Activated T-cell treated with anti-CD3 and anti-CD28 coated beads for 24 hours (primary cell): ENCODE data around the gene RNF149.

Experiments
- DNase-seq: peaks from one replicate; pipeline ENCODE4 v3.0.0-alpha.2; 2020; ENCODE audit warnings: low read depth

The RNF149 gene

DNA sequence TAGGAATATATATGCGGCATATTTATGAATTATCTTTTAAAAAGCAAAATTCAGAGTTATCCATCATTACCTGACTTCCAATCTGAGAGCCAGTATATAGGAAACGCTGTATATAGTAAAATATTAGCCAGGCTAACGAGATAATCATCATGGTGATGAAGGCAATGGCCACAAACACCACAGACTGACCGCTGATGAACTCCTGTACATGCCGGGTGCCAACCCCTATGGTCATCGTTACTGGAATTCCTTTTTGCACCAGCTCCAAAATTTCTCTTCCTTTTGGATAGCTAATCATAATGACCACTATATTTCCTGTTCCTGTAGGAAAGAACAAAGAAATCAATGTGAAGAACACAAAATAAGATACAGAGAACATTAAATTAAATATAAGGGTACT is 13.6 kb downstream of the RNF149 start:
- no peak for DNase-seq

DNA sequence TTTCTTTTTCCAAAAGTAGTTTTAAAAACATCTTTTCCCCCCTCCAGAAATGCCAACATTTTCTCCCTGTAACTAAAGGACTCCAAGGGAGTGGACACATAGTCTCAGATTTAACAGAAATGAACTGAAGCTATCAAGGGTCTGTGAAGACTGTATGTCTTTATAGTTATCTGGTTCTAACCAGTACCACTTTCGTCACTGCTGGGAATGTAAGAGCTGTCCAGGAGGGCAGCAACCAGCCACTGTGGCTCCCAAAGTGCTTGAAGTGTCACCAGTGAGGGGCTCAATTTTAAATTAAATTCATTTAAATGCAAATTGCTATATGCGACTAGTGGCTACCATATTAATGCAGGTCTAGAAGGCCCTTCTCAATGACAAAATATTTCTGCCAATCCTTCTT is 15.0 kb downstream of the RNF149 start:
- DNase-seq, result no peak

- DNase-seq, result no peak
These were observed 16.5 kb downstream of the RNF149 start for GRCh38 chr2:101291973-101292372.

DNA sequence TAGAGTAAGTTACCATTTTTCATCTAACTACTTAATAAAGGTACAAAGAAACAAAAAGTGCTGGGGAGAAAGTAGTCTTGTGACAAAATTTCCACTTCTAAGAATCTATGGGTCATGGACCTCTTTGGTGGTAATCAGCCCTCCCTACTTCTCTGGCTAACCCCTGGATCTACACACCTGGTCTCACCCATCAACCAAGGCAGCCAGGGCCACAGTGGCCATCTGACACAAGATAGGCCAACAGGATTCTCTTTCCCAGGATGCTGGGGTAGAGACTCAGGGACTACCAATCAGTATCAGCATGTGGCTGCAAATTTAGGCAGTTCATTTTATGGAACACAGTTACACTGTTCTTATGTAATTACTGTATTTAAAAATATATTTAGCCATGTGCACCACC is 17.8 kb downstream of the RNF149 start:
- DNase-seq, result no peak

- no peak for DNase-seq
These were observed 21.2 kb downstream of the RNF149 start for GRCh38 chr2:101287303-101287702.

DNA sequence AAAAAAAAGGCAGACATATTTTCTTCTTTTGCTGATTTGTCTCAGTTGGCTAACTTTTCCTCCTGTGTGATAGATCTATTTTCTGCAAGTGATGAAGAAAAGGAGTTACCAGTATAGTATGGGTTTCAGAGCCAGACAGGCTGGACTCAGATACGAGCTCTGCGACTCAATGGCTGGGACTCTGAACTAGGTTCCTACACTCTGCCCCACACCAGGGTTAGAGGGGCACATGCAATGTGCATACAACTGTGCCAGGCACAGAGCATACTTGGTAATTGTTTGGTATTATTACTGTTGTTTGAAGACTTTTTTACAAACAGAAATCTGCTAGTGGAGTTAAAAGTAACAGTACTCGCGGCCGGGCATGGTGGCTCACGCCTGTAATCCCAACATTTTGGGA is 21.8 kb downstream of the RNF149 start:
- no peak for DNase-seq

- DNase-seq, result no peak
These were observed 25.5 kb downstream of the RNF149 start for GRCh38 chr2:101282980-101283379.

GRCh38 chr2:101281482-101281881 is 27.0 kb downstream of the RNF149 start:
- no peak for DNase-seq

DNA sequence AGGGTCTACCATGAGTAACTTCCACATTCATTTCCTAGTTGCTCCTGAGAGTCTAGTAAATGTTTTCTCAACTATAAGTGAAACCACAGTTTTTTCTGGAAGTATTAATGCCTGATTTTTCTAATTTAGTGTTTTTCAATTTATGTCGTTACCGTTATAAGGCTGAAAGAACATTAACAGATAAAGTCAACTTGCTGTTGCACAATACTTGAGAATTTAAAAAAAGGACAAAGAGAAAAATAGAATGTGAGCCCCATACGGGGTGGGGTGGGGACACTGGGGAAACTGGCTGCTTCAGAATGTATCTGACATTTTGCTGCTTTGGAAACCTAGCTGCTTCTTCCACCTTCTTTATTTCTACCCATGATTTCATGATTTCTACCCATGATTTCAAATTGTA is 29.6 kb downstream of the RNF149 start:
- DNase-seq, result no peak

DNA sequence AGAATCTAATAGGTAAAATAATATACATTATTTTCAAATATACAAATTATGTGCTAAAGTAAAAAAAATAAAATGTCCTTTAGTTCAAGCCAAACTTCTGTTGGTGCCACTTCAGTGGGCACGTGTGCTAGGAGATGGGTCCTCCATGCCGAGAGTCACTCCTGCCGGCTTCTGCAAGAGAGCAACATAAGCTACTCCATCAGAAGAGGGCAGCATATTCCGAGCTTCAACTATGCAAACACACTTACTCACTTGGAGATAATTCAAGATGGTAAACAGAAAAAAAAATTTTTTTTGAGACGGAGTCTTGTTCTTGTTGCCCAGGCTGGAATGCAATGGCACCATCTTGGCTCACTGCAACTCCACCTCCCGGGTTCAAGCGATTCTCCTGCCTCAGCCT is 31.4 kb downstream of the RNF149 start:
- no peak for DNase-seq

DNA sequence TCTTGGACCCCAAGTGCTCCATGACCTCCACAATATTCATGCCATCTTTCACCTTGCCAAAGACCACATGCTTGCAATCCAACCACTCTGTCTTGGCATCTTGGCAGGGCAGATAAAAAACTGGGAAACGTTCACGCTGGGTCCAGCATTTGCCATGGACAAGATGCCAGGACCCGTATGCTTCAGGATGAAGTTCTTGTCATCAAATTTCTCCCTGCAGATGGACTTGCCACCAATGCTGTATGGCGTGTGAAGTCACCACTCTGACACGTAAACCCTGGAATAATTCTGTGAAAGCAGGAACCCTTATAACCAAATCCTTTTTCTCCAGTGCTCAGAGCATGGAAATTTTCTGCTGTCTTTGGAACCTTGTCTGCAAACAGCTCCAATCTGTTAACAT is 34.4 kb downstream of the RNF149 start:
- no peak for DNase-seq

- DNase-seq, result no peak
These were observed 35.4 kb downstream of the RNF149 start for GRCh38 chr2:101273056-101273455.

DNA sequence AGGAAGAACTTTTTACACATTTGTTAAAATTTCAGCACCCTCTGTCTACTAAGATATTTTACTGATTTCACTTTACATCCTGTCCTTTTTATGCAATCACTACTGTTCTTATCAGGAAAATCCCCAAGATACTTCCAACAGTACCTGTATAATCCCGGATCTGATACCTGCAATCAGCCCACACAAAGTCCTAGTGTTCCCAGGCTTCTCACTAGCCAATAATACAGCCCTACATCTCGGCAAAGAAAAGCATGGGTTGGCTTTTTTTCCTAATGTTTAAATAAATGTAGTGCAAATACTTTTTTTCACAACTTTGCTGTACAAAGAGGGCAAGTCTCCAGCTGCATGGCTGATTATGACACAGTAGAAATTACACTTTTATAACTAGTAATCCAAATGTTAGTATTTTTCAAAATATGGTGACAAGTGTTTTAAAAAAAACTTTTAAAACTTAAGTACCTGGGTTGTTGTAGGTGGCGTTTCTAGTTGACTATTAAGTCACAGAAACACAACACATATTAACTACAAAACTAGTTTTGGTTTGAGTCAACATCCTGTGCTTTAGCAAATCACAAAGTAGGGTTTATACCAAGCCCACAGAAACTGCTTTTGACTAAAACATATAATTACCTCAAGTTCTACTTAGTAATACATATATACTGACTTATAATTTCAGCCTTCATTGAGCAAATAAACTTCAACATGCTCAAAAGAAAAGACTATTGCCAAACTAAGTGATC is 36.3 kb downstream of the RNF149 start:
- DNase-seq, result no peak

- DNase-seq, result no peak
These were observed 37.7 kb downstream of the RNF149 start for GRCh38 chr2:101270700-101271259.

DNA sequence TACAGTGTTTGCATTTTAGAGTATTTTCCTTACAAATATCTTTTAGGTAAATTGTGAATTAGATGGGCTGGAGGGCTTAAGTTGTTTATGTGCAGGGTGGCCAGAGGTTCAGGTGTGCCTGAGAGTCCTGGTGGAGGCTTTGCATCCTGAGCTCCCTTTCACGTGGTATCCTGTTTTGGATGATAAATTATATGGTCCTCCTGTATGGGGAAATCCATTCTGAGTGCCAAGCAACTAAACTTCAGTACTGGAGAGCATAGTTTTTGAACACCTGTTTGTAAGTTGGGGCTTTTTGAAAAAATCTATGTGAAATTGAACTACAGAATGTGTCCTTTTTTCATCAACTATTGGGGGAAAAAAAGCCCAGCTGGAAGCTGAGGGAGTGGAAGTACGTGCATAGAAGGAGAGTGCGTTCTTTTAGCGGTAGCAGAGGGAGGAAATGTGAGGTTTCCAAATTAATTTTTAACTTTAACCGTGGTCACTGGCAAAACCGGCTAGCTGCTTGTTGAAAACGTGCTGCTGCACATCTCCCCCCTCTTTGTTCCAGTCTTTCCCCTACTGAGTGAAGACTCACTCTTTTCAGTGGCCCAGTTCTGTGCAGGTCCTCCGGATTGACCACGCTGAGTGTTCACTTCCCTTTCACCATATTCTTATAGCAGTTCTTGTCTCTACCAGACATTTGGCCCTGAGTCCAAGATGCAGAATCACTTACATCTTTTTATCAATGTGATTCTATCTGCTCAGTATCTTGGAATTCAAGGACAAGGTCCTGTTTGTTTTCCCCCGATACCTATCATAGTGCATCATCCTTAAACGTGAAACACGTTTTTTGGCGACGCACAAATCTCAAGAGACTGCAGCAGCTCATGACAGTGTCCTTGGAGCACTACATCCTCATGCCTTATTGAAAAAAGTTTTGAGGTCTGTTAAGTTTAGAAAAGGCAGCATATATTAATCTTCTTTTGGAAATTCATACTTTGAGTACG is 40.5 kb downstream of the RNF149 start:
- DNase-seq, result no peak

DNA sequence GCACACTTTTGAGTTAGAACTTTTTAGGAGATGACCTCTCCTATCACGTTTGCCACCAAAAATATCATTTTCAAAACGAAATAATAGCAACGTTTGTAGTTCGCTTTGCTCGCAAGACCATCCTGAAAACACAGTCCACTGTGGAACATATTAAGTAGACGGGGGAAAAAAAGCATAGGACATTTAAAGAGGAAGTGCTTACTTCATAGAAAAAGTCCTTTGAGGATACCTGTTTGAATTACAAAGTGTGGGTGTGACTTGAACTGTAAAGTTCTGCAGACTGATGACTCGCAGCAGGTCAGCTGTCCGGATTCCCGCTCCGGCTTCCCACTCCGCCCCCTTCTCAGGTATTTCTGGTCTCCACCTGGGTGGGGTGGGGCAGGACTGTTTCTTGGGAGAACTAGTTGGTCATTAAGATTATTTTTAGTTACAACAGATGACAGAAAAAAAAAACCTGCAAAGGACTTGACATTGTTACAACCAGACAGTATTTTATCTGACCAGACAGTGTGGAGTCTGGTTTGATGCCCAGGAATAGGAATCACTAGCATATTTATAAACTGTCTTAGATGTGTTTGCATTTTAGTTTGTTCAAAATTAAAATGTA is 42.5 kb downstream of the RNF149 start:
- DNase-seq, result no peak

GRCh38 chr2:101264360-101264939 is 44.1 kb downstream of the RNF149 start:
- no peak for DNase-seq

GRCh38 chr2:101263377-101263800 is 45.1 kb downstream of the RNF149 start:
- DNase-seq, result no peak

DNA sequence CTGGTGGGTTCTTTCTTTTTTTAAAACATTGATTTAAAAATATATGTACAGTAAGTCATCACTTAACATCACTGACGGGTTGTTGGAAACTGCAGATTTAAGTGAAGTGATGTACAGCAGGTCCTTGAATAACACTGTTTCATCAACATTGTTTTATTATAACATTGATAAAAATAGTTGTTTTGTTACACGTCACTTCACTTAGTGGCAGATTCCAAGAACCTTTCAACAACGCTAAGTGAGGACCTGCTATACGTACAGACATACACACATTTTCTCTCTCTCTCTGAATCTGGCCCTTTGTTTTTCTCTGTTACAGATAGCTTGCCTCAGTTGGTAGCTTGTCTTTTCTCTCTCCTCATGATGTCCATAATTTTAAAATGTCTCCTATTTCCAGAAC is 46.4 kb downstream of the RNF149 start:
- DNase-seq, result no peak

- no peak for DNase-seq
These were observed 49.7 kb downstream of the RNF149 start for GRCh38 chr2:101258804-101259203.

DNA sequence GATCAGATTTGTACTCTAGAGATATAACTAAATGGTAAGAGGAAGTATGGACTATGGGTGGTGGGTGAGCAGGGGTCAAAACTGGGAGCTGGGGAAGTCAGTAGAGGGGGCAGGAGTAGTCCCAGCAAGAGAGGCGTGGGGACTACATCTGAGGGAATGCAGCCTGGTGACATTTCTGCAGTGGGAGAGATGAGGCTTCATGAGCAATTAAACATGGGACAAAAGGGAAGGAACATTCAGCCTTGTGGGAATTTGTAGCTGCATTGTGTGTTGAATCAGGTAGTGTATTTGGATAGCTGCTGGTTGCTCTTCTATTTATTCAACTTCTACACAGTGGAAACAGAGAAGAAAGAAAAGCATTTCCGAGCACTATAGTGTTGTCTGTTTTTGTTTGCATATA is 52.2 kb downstream of the RNF149 start:
- no peak for DNase-seq

GRCh38 chr2:101255501-101255900 is 53.0 kb downstream of the RNF149 start:
- DNase-seq, result no peak
